H1 (cell line): Measurements from ENCODE around the gene SIRT7. TPM values are rescaled to one million over a fixed set of nuclear protein-coding genes. Genes with fewer than 3 reads are reported as not detected.

Experiments used
- CTCF ChIA-PET: fragments of 300-600 bp; sonication (Branson Sonifier 250); formaldehyde crosslinking; loops from one replicate; lab custom pipeline; 2021; ENCODE audit not compliant: partially characterized antibody; lab: Charles Lee
- POLR2A ChIA-PET: fragments of 300-600 bp; sonication (Branson Sonifier 250); formaldehyde crosslinking; loops from one replicate; lab custom pipeline; 2021; ENCODE audit warnings: inconsistent platforms; ENCODE audit not compliant: partially characterized antibody; lab: Charles Lee
- DNase-seq, 2 experiments: peaks; one replicate each; pipeline versions ENCODE4 v3.0.0 to v3.0.0-alpha.2; 2010 to 2022; ENCODE audit warnings: low spot score in 2 of 2, low read depth in 1 of 2, mixed read lengths in 1 of 2
- FAIRE-seq: peaks from 2 replicates; lab custom pipeline; 2011; peaks lifted over from hg19 to GRCh38; lab: Jason Lieb, UNC
- H2AFZ ChIP-seq: 2 replicates; pipeline ENCODE4 v1.8.1; 2012; ENCODE audit warnings: low read length, inconsistent platforms
- H2AK5ac ChIP-seq: 2 replicates; pipeline ENCODE4 v1.6.1; 2013; ENCODE audit warnings: low read depth, low read length
- H2BK120ac ChIP-seq: replicated peaks from 2 replicates; pipeline ENCODE3; 2013; ENCODE audit warnings: low read depth, low read length, inconsistent platforms
- H2BK12ac ChIP-seq: 2 replicates; pipeline ENCODE4 v1.6.1; 2013; ENCODE audit warnings: low read depth, low read length
- H2BK15ac ChIP-seq: 2 replicates; pipeline ENCODE4 v1.6.1; 2013; ENCODE audit warnings: low read length
- H2BK20ac ChIP-seq: 2 replicates; pipeline ENCODE4 v1.6.1; 2013; ENCODE audit warnings: low read length
- H2BK5ac ChIP-seq: 2 replicates; pipeline ENCODE4 v1.6.1; 2013; ENCODE audit warnings: low read depth, low read length
- H3K14ac ChIP-seq: 2 replicates; pipeline ENCODE4 v1.6.1; 2013; ENCODE audit warnings: inconsistent platforms; ENCODE audit not compliant: insufficient read length
- H3K18ac ChIP-seq: 2 replicates; pipeline ENCODE4 v1.6.1; 2013; ENCODE audit warnings: low read length; ENCODE audit errors: extremely low read depth
- H3K23ac ChIP-seq: 2 replicates; pipeline ENCODE4 v1.6.1; 2013; ENCODE audit warnings: inconsistent platforms; ENCODE audit not compliant: insufficient read length
- H3K23me2 ChIP-seq: 2 replicates; pipeline ENCODE4 v1.6.1; 2013; ENCODE audit warnings: low read depth, low read length
- H3K27ac ChIP-seq: 2 replicates; pipeline ENCODE4 v1.6.1; 2011; ENCODE audit warnings: low read depth, low read length, inconsistent platforms
- H3K27me3 ChIP-seq, 4 experiments: replicated peaks in 1 of 4; 1 replicate in 1 of 4; 2 replicates in 3 of 4; pipeline versions ENCODE4 v1.6.1 to v1.8.1; 2011 to 2013; ENCODE audit warnings: low read length in 3 of 4, mild to moderate bottlenecking in 3 of 4, inconsistent platforms in 2 of 4, mixed read lengths in 2 of 4, moderate library complexity in 1 of 4; ENCODE audit not compliant: control insufficient read depth in 3 of 4, insufficient read depth in 3 of 4; ENCODE audit errors: extremely low read depth in 1 of 4
- H3K36me3 ChIP-seq, 4 experiments: 2 replicates each; pipeline versions ENCODE4 v1.6.1 to v1.8.1; 2011 to 2013; ENCODE audit warnings: mild to moderate bottlenecking in 4 of 4, low read length in 3 of 4, moderate library complexity in 2 of 4, control low read depth in 1 of 4, inconsistent platforms in 1 of 4; ENCODE audit not compliant: insufficient read depth in 4 of 4, control insufficient read depth in 2 of 4
- H3K4ac ChIP-seq: replicated peaks from 2 replicates; pipeline ENCODE3; 2013; ENCODE audit warnings: low read length, low read depth, mixed read lengths, inconsistent platforms; ENCODE audit not compliant: insufficient read length
- H3K4me1 ChIP-seq, 4 experiments: replicated peaks in 1 of 4; 1 replicate in 1 of 4; 2 replicates in 3 of 4; pipeline versions ENCODE4 v1.6.1 to v1.8.1; 2011 to 2013; ENCODE audit warnings: low read length in 3 of 4, inconsistent platforms in 2 of 4, mixed read lengths in 1 of 4; ENCODE audit not compliant: insufficient read depth in 4 of 4, control insufficient read depth in 3 of 4
- H3K4me2 ChIP-seq, 2 experiments: 2 replicates each; pipeline versions ENCODE4 v1.6.1 to v1.8.1; 2011 to 2013; ENCODE audit warnings: low read depth in 2 of 2, low read length in 2 of 2, control low read depth in 1 of 2, inconsistent platforms in 1 of 2, mild to moderate bottlenecking in 1 of 2; ENCODE audit not compliant: insufficient read depth in 1 of 2
- H3K4me3 ChIP-seq, 4 experiments: fragments of 200-600, 300-600 bp in 1 of 4; sonication (generic), shearing (Covaris generic), sonication (Bioruptor Twin) in 1 of 4; 2 replicates each; pipeline versions ENCODE4 v1.5.1 to v1.8.1; 2011 to 2016; ENCODE audit warnings: low read length in 4 of 4, low read depth in 3 of 4, control low read depth in 2 of 4, inconsistent platforms in 2 of 4, mild to moderate bottlenecking in 2 of 4, mixed read lengths in 1 of 4, moderate library complexity in 1 of 4; ENCODE audit not compliant: insufficient read depth in 2 of 4; ENCODE audit errors: extremely low read depth in 1 of 4
- H3K56ac ChIP-seq: replicated peaks from 2 replicates; pipeline ENCODE3; 2013; ENCODE audit warnings: low read depth, mild to moderate bottlenecking, mixed read lengths, low read length, inconsistent platforms; ENCODE audit not compliant: insufficient read length
- H3K79me1 ChIP-seq: 2 replicates; pipeline ENCODE4 v1.6.1; 2013; ENCODE audit warnings: low read depth, low read length, control low read depth
- H3K79me2 ChIP-seq, 2 experiments: 2 replicates each; pipeline versions ENCODE4 v1.6.1 to v1.8.1; 2012 to 2013; ENCODE audit warnings: low read length in 2 of 2, mild to moderate bottlenecking in 2 of 2, inconsistent platforms in 1 of 2; ENCODE audit not compliant: insufficient read depth in 2 of 2, control insufficient read depth in 1 of 2
- H3K9ac ChIP-seq, 4 experiments: replicated peaks in 1 of 4; 1 replicate in 1 of 4; 2 replicates in 3 of 4; pipeline versions ENCODE4 v1.6.1 to v1.8.1; 2011 to 2013; ENCODE audit warnings: low read depth in 3 of 4, low read length in 3 of 4, control low read depth in 2 of 4, mild to moderate bottlenecking in 2 of 4, moderate library complexity in 2 of 4, inconsistent platforms in 1 of 4; ENCODE audit errors: extremely low read depth in 1 of 4
- H3K9me3 ChIP-seq, 2 experiments: 2 replicates each; pipeline versions ENCODE4 v1.6.1 to v1.8.1; 2012 to 2013; ENCODE audit warnings: mild to moderate bottlenecking in 2 of 2, moderate library complexity in 2 of 2, control low read depth in 1 of 2, inconsistent platforms in 1 of 2, low read depth in 1 of 2, low read length in 1 of 2, mixed read lengths in 1 of 2; ENCODE audit not compliant: insufficient read depth in 2 of 2
- H4K20me1 ChIP-seq, 2 experiments: replicated peaks in 1 of 2; 2 replicates each; pipeline versions ENCODE3 to v1.8.1; 2011 to 2013; ENCODE audit warnings: inconsistent platforms in 2 of 2, low read length in 2 of 2, mild to moderate bottlenecking in 1 of 2; ENCODE audit not compliant: insufficient read depth in 2 of 2, control insufficient read depth in 1 of 2
- H4K5ac ChIP-seq: 2 replicates; pipeline ENCODE4 v1.6.1; 2013; ENCODE audit warnings: low read length, low read depth, mixed read lengths, inconsistent platforms; ENCODE audit not compliant: insufficient read length
- H4K8ac ChIP-seq: 2 replicates; pipeline ENCODE4 v1.8.0; 2013; ENCODE audit warnings: mild to moderate bottlenecking, moderate library complexity, low read length, inconsistent platforms; ENCODE audit not compliant: insufficient read depth; ENCODE audit errors: extremely low read depth
- H4K91ac ChIP-seq: replicated peaks from 2 replicates; pipeline ENCODE3; 2013; ENCODE audit warnings: low read length, mixed read lengths, inconsistent platforms; ENCODE audit not compliant: insufficient read length
- BACH1 ChIP-seq: IDR thresholded peaks from 2 replicates; pipeline ENCODE4 v1.6.1; 2012; ENCODE audit warnings: low read length, improper control_type of control experiment
- CEBPB ChIP-seq: IDR thresholded peaks from 2 replicates; pipeline ENCODE4 v1.6.1; 2012; ENCODE audit warnings: low read depth, low read length
- CTBP2 ChIP-seq: IDR thresholded peaks from 2 replicates; pipeline ENCODE4 v1.7.0; 2011; ENCODE audit warnings: borderline replicate concordance, mild to moderate bottlenecking, moderate library complexity, mixed read lengths, low read length; ENCODE audit not compliant: insufficient read depth, insufficient read length
- GABPA ChIP-seq: IDR thresholded peaks from 2 replicates; pipeline ENCODE4 v1.6.1; 2011; ENCODE audit warnings: mild to moderate bottlenecking, low read length, moderate library complexity, borderline replicate concordance; ENCODE audit not compliant: insufficient read depth
- HDAC2 ChIP-seq, 2 experiments: fragments of 300-600 bp in 1 of 2; sonication (generic) in 1 of 2; IDR thresholded peaks; 2 replicates each; pipeline ENCODE4 v1.6.1; 2011 to 2012; ENCODE audit warnings: low read depth in 2 of 2, low read length in 2 of 2, mild to moderate bottlenecking in 2 of 2, moderate library complexity in 2 of 2, borderline replicate concordance in 1 of 2, inconsistent platforms in 1 of 2
- HDAC6 ChIP-seq: IDR thresholded peaks from one replicate; pipeline ENCODE4 v1.7.1; 2012; ENCODE audit warnings: low read depth, mild to moderate bottlenecking, inconsistent platforms, low read length, moderate library complexity
- PHF8 ChIP-seq: fragments of 200-600 bp; sonication (generic); conservative IDR thresholded peaks from 2 replicates; pipeline ENCODE4 v1.7.1; 2012; ENCODE audit warnings: low read depth, mild to moderate bottlenecking, inconsistent platforms, low read length, moderate library complexity
- POLR2AphosphoS5 ChIP-seq: IDR thresholded peaks from 2 replicates; pipeline ENCODE4 v1.6.1; 2011; ENCODE audit warnings: low read depth, low read length
- SAP30 ChIP-seq: fragments of 300-600 bp; sonication (generic); IDR thresholded peaks from 2 replicates; pipeline ENCODE4 v1.7.1; 2012; ENCODE audit warnings: low read length, moderate library complexity, mild to moderate bottlenecking, inconsistent platforms; ENCODE audit not compliant: insufficient read depth, insufficient replicate concordance
- TAF1 ChIP-seq: IDR thresholded peaks from 2 replicates; pipeline ENCODE4 v1.6.1; 2011; ENCODE audit warnings: mild to moderate bottlenecking, low read depth, low read length
- WGBS, 2 experiments: shearing (Covaris generic) in 1 of 2; methylation state at CpG; one replicate each; pipeline versions ENCODE4 v1.1.6 to v1.1.7; 2013 to 2015; ENCODE audit warnings: low lambda C conversion rate in 2 of 2, mixed read lengths in 2 of 2, inconsistent platforms in 1 of 2, low coverage in 1 of 2, missing lambda C conversion rate in 1 of 2; ENCODE audit not compliant: insufficient replicate concordance in 2 of 2, insufficient coverage in 1 of 2, insufficient read length in 1 of 2; ENCODE audit errors: extremely low coverage in 1 of 2, missing lambda C conversion rate in 1 of 2; 5-methylcytosine and 5-hydroxymethylcytosine counted together
- polyA plus RNA-seq, 7 experiments: library from polyadenylated mRNA; depleted of rRNA in 3 of 7; stranded (reverse) in 5 of 7; unstranded in 2 of 7; fragments of >200 nt in 5 of 7; fragments of 200-250 nt in 2 of 7; gene quantifications; 1 replicate in 5 of 7; 2 replicates in 1 of 7; 4 replicates in 1 of 7; pipeline versions ENCODE4 v1.2.1 to v1.2.3, GENCODE V29; 2011 to 2013; ENCODE audit warnings: missing spikeins in 2 of 7, mixed read lengths in 2 of 7
- total RNA-seq: library from RNA; stranded (reverse); fragmentation: NEBNext Ultra II Directional; extraction: Animal tissue kit (Norgen Biotek cat#: 25700); gene quantifications from 2 replicates; pipeline ENCODE4 v1.2.1, GENCODE V29; 2021

The SIRT7 gene
- total and polyA plus RNA-seq, 2 of the 8 experiments (the other 6 are each of a cell fraction or from before 2014, with no cell fraction given), result 5.8 to 16.6 TPM

- Histone ChIP-seq H3K27me3 (peaks cover 46 to 80% (median 63%) of the 10 kb centered on the region in 4 experiments), H3K79me2 (no peaks in the 10 kb centered on the region), H3K23ac (no peak overlapping the region), H3K27ac (no peak overlapping the region), H4K20me1 (peaks cover 0 to 2% of the 10 kb centered on the region in 2 experiments), H2BK20ac (no peak overlapping the region), H2BK5ac (no peak overlapping the region), H3K36me3 (peaks cover 0 to 13% (median 0%) of the 10 kb centered on the region in 4 experiments; a peak in 1 of 8 replicates), H3K4me2 (peak overlapping the region; percentile 31 to 63; a peak in 3 of 4 replicates), H4K8ac (no peak overlapping the region; the same call in 1 of the 2 replicates), H3K4ac (no peak overlapping the region), H4K91ac (no peak overlapping the region), H3K56ac (no peak overlapping the region), H3K18ac (no peak overlapping the region; the same call in 1 of the 2 replicates), H4K5ac (no peak overlapping the region), H2BK120ac (no peak overlapping the region), H3K9ac (no peak overlapping the region), H2AK5ac (no peak overlapping the region), H3K14ac (no peak overlapping the region), H3K79me1 (no peaks in the 10 kb centered on the region), H3K4me1 (peaks cover 0 to 6% (median 1%) of the 10 kb centered on the region in 4 experiments; a peak in 4 of 7 replicates), H3K4me3 (peak overlapping the region in 1 of 4 experiments; percentile 52; a peak in 2 of 8 replicates), H3K23me2 (peaks cover 4% of the 10 kb centered on the region; the same call in 1 of the 2 replicates), H2AFZ (no peak overlapping the region), H2BK15ac (no peak overlapping the region; the same call in 1 of the 2 replicates), H2BK12ac (peak overlapping the region; percentile 50; the same call in 1 of the 2 replicates), H3K9me3 (no peaks in the 10 kb centered on the region)
- DNase-seq (peak in 1 of 2 experiments; percentile 72), FAIRE-seq (no peak)
- CTCF ChIA-PET, result interaction anchor here (0.7 to 5.1 kb wide), 21 partner anchors 9 to 196 kb away, joined by 3 to 22 read pairs (median 4); partner anchors contain the start of genes ANAPC11, ARHGDIA, ASPSCR1 and MYADML2
- POLR2A ChIA-PET, result interaction anchor here (0.7 to 3.0 kb wide), 9 partner anchors 9 to 90 kb away, joined by 3 to 14 read pairs (median 5); partner anchors contain the start of gene PYCR1
- 7% methylated on average over 85 of the region's 112 CpGs; no CpG with 5 or more reads in 1 of the 2 experiments for WGBS, 2 experiments
- TF ChIP-seq CTBP2 (peak; percentile 16), CEBPB (no peak), POLR2AphosphoS5 (no peak), GABPA (0 out of 2 replicates have a peak, but pooled peaks have one; percentile 31), HDAC2 (IDR thresholded peaks at IDR 0.05; ENCODE audit: borderline replicate concordance in 1 of 2, low read depth in 2 of 2, low read length in 2 of 2) (0 out of 4 replicates have a peak, but pooled peaks of 1 of the 2 experiments have one; percentile 57), TAF1 (no peak), BACH1 (peak; percentile 51), PHF8 (no peak), SAP30 (no peak), HDAC6 (no peak)
Observed at GRCh38 chr17:81959362-81960129, 41.6 kb upstream of the SIRT7 start.
